Mesodermal cell (in vitro differentiated cells): ENCODE measurements around the gene CIDEA.
"Not testable (repeated sequence)": the region's sequence is repeated elsewhere in the genome, so short reads cannot be mapped to it uniquely, and the experiment has no call there.

Experiments
- H3K27ac ChIP-seq: 2 replicates; pipeline ENCODE4 v1.7.0; 2013; ENCODE audit warnings: mild to moderate bottlenecking, low read depth, low read length, moderate library complexity; ENCODE audit not compliant: severe bottlenecking
- H3K36me3 ChIP-seq: 2 replicates; pipeline ENCODE4 v1.7.1; 2013; ENCODE audit warnings: mild to moderate bottlenecking, low read length, moderate library complexity; ENCODE audit not compliant: control insufficient read depth, insufficient read depth
- H3K4me1 ChIP-seq: one replicate; pipeline ENCODE4 v1.7.1; 2013; ENCODE audit warnings: mild to moderate bottlenecking, low read length; ENCODE audit not compliant: insufficient read depth, control insufficient read depth, poor library complexity, severe bottlenecking
- H3K4me3 ChIP-seq: 2 replicates; pipeline ENCODE4 v1.7.0; 2013; ENCODE audit warnings: low read length, control low read depth, mild to moderate bottlenecking; ENCODE audit not compliant: insufficient read depth, poor library complexity, severe bottlenecking; ENCODE audit errors: extremely low read depth
- H3K9me3 ChIP-seq: 2 replicates; pipeline ENCODE4 v1.7.1; 2013; ENCODE audit warnings: mild to moderate bottlenecking, low read length, moderate library complexity; ENCODE audit not compliant: control insufficient read depth
- WGBS, 2 experiments: methylation state at CpG; one replicate each; pipeline ENCODE4 v1.1.5; 2013; ENCODE audit warnings: missing lambda C conversion rate in 2 of 2; ENCODE audit not compliant: insufficient coverage in 2 of 2; 5-methylcytosine and 5-hydroxymethylcytosine counted together

CIDEA gene

GRCh38 chr18:12242658-12243260, 11.4 kb upstream of the CIDEA start:
- Histone ChIP-seq H3K4me3 (no peak overlapping the region), H3K36me3 (no peaks in the 10 kb centered on the region), H3K27ac (no peak overlapping the region), H3K9me3 (no peaks in the 10 kb centered on the region), H3K4me1 (no peaks in the 10 kb centered on the region)
- WGBS, 2 experiments = 87 to 96% methylated on average over 9 to 19 of the region's 21 CpGs

GRCh38 chr18:12243272-12243671, 10.9 kb upstream of the CIDEA start:
- not testable (repeated sequence) for H3K36me3 ChIP-seq, H3K4me3 ChIP-seq, H3K4me1 ChIP-seq, H3K27ac ChIP-seq, H3K9me3 ChIP-seq
- WGBS, 2 experiments = 93 to 97% methylated on average over 19 to 20 of the region's 25 CpGs

- no peak overlapping the region for H3K4me3 ChIP-seq
- WGBS, 2 experiments = 97 to 98% methylated on average over 7 of the region's 13 CpGs
Measured at GRCh38 chr18:12245793-12246135, 8.4 kb upstream of the CIDEA start.

DNA sequence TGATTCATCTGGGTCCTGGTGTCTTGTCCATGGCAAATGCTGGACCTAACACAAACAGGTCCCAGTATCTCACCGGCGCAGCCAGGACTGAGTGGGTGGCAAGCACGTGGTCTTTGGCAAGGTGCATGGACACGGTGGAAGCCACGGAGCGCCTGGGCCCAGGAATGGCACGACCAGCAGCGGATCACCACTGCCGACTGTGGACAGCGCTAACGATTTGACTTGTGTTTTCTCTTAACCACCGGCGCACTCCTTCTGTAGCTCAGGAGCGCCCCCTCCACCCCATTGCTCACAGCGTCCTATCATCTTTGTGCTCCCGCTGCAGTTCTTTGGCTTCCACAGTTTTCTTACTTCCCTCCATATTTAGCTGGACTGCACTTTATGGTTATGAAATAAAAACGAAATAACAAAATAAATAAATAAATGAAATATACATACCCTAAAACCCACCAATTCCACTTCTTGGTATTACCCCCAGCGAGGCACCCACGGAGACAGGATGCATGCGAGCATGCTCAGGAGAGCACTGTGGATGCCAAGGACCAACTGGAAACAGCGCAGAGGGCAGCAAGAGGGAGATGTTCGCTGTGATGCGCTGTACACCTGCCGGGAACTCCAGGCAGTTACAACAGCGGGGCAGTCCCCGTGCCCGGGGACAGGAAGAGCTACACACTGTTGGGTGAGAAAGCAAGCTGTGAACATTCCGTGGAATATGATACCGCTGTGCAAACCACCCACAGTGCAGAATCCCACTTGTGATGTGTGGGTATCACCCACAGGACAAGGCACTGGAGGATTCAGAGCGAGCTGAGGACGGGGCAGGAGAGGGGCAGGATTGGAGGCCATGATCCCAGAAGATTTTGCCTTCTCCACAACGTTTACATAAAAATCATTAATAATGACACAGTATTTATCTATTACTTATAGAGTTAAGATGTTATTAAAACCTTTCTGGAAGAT, 7.0 kb upstream of the CIDEA start:
- 41 to 54% methylated on average over 23 to 24 of the region's 32 CpGs for WGBS, 2 experiments
- no peak overlapping the region for H3K4me3 ChIP-seq

More at GRCh38 chr18:12245793-12246135, 8.4 kb upstream of the CIDEA start:
- Histone ChIP-seq H3K9me3 (no peaks in the 10 kb centered on the region), H3K27ac (no peak overlapping the region), H3K36me3 (no peaks in the 10 kb centered on the region), H3K4me1 (no peaks in the 10 kb centered on the region)

GRCh38 chr18:12247946-12248345, 6.2 kb upstream of the CIDEA start:
- Histone ChIP-seq H3K36me3 (no peaks in the 10 kb centered on the region), H3K27ac (no peak overlapping the region), H3K9me3 (no peaks in the 10 kb centered on the region), H3K4me1 (no peaks in the 10 kb centered on the region), H3K4me3 (no peak overlapping the region)
- 87 to 92% methylated on average over 4 to 6 of the region's 6 CpGs for WGBS, 2 experiments

More for the DNA sequence above, 7.0 kb upstream of the CIDEA start:
- Histone ChIP-seq H3K27ac (no peak overlapping the region), H3K36me3 (no peaks in the 10 kb centered on the region), H3K4me1 (no peaks in the 10 kb centered on the region), H3K9me3 (no peaks in the 10 kb centered on the region)

- peaks cover 7% of the 10 kb centered on the region for H3K4me1 ChIP-seq
- H3K9me3 ChIP-seq = no peaks in the 10 kb centered on the region
- no peak overlapping the region for H3K27ac ChIP-seq
- no peak overlapping the region for H3K4me3 ChIP-seq
- WGBS, 2 experiments = 77 to 90% methylated on average over 9 to 12 of the region's 13 CpGs
- H3K36me3 ChIP-seq = no peaks in the 10 kb centered on the region
Measured at GRCh38 chr18:12248926-12249720, 5.0 kb upstream of the CIDEA start.

DNA sequence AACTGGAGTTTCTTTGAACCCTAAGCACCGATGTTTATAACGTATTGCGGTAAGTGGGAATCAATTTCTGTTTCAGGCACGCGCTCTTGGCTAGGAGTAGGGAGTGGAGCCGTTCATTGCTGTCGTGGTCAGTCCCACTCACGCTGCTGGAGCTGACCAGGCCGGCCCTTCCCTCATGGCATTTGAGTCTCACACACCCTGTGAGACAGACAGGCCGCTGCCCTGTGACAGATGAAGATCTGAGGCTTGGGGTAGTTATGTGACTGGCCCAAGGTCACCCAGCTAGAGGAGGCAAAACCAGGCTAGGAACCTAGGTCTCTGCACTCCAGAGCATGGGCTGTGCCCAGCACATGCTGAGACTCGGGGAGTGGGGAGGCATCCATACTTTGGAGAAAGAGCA, 2.9 kb upstream of the CIDEA start:
- Histone ChIP-seq H3K4me3 (no peak overlapping the region), H3K4me1 (peaks cover 16% of the 10 kb centered on the region), H3K9me3 (no peaks in the 10 kb centered on the region), H3K36me3 (no peaks in the 10 kb centered on the region), H3K27ac (no peak overlapping the region)
- WGBS, 2 experiments = 93 to 94% methylated on average over 7 to 11 of the region's 11 CpGs

DNA sequence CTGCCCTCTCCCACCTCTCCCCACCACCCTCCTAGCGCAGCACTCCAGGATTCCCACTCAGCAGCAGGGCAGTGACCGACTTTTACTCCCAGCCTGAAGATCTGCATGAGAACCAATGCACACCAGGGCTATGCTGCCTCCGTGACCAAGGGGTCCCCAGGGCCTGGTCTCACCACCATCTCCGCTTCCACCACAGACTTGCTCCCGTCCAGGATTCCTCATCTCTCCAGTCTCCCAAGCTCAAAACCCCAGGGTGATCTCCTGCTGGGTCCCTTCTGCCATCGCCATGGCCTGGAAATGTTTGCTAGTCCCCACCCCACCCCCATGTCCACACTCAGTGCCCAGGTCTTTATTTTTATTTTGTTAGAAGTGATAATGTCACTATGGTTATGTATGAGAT, 2.1 kb upstream of the CIDEA start:
- H3K9me3 ChIP-seq = no peaks in the 10 kb centered on the region
- no peak overlapping the region for H3K27ac ChIP-seq
- 84 to 91% methylated on average over 3 to 5 of the region's 6 CpGs for WGBS, 2 experiments
- H3K4me3 ChIP-seq = no peak overlapping the region
- H3K4me1 ChIP-seq = peaks cover 16% of the 10 kb centered on the region
- H3K36me3 ChIP-seq = no peaks in the 10 kb centered on the region

- WGBS, 2 experiments = 56 to 59% methylated on average over 9 to 10 of the region's 11 CpGs
- H3K27ac ChIP-seq = no peak overlapping the region
- H3K9me3 ChIP-seq = no peaks in the 10 kb centered on the region
- H3K36me3 ChIP-seq = no peaks in the 10 kb centered on the region
- no peak overlapping the region for H3K4me3 ChIP-seq
- peaks cover 16% of the 10 kb centered on the region for H3K4me1 ChIP-seq
Measured at GRCh38 chr18:12253027-12253426, 1.1 kb upstream of the CIDEA start.

DNA sequence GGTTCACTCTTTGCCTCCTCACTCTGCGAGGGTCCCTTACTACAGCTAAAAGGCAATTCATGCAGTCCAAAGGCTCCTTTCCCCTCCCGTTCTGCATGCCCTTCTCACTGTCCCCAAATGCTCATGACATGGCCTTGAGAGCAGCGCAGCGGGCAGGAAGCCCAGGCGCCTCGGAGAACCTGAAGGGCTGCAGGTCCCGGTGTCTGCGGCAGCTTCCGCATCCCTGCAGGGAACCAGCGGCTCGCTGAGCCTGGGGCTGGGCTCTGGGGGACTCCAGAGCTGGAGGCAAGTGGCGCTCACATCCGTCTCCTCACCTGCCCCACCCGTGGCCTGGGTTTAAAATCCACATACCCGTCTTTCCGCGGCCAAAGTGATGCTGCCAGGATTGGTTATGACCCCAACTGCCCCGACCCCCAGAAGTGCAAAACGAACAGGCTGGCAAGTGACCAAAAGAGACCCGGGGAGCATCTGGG, 462 bp upstream of the CIDEA start:
- no peak overlapping the region for H3K27ac ChIP-seq
- H3K36me3 ChIP-seq = no peaks in the 10 kb centered on the region
- H3K9me3 ChIP-seq = no peaks in the 10 kb centered on the region
- peak overlapping the region; percentile 27 for H3K4me3 ChIP-seq
- 0% methylated on average over 13 to 20 of the region's 20 CpGs for WGBS, 2 experiments
- peaks cover 16% of the 10 kb centered on the region for H3K4me1 ChIP-seq
